NCI-H2029 treated with DMSO at 0.1 percent for 48 hours (cell line): ENCODE results near the gene CCSAP.
"Not testable (repeated sequence)": the region's sequence is repeated elsewhere in the genome, so short reads cannot be mapped to it uniquely, and the experiment has no call there.

ENCODE experiments used
- DNase-seq: peaks from one replicate; lab custom pipeline; 2025; lab: John Stamatoyannopoulos, UW

CCSAP gene

GRCh38 chr1:229342656-229343569 lies at the start of gene CCSAP:
Gene CCSAP, minus strand, starts transcription at chr1:229343047. Its CDS starts 582 bp downstream, at chr1:229342465.
- DNase-seq: no peak

GRCh38 chr1:229390130-229390529 lies 47.3 kb upstream of the CCSAP start:
- no peak for DNase-seq

- no peak for DNase-seq
Observed at GRCh38 chr1:229388897-229389580, 46.2 kb upstream of the CCSAP start.

- no peak for DNase-seq
Observed at GRCh38 chr1:229385853-229386456, 43.1 kb upstream of the CCSAP start.

- no peak for DNase-seq
Observed at GRCh38 chr1:229384822-229385221, 42.0 kb upstream of the CCSAP start.

GRCh38 chr1:229383961-229384360 lies 41.1 kb upstream of the CCSAP start:
- DNase-seq: no peak

- no peak for DNase-seq
Observed at GRCh38 chr1:229383188-229383587, 40.3 kb upstream of the CCSAP start.

- no peak for DNase-seq
Observed at GRCh38 chr1:229381234-229381633, 38.4 kb upstream of the CCSAP start.

- DNase-seq: no peak
Observed at GRCh38 chr1:229380536-229381160, 37.8 kb upstream of the CCSAP start.

GRCh38 chr1:229379846-229380245 lies 37.0 kb upstream of the CCSAP start:
- no peak for DNase-seq

GRCh38 chr1:229378586-229379367 lies 35.9 kb upstream of the CCSAP start:
- no peak for DNase-seq

- not testable (repeated sequence) for DNase-seq
Observed at GRCh38 chr1:229378035-229378434, 35.2 kb upstream of the CCSAP start.

- no peak for DNase-seq
Observed at GRCh38 chr1:229377429-229377828, 34.6 kb upstream of the CCSAP start.

- DNase-seq: no peak
Observed at GRCh38 chr1:229376521-229376920, 33.7 kb upstream of the CCSAP start.

GRCh38 chr1:229374485-229374884 lies 31.6 kb upstream of the CCSAP start:
- no peak for DNase-seq

- DNase-seq: no peak
Observed at GRCh38 chr1:229373395-229373794, 30.5 kb upstream of the CCSAP start.

- no peak for DNase-seq
Observed at GRCh38 chr1:229372251-229372650, 29.4 kb upstream of the CCSAP start.

- DNase-seq: no peak
Observed at GRCh38 chr1:229371624-229372023, 28.8 kb upstream of the CCSAP start.

- DNase-seq: no peak
Observed at GRCh38 chr1:229370601-229371021, 27.8 kb upstream of the CCSAP start.

GRCh38 chr1:229368347-229368746 lies 25.5 kb upstream of the CCSAP start:
- no peak for DNase-seq

- DNase-seq: no peak
Observed at GRCh38 chr1:229365569-229365968, 22.7 kb upstream of the CCSAP start.
